Prostate gland (tissue), 2 donors: Measurements from ENCODE around the gene SAFB. TPM values are rescaled to one million over a fixed set of nuclear protein-coding genes. Genes with fewer than 3 reads are reported as not detected.

Experiments used
- DNase-seq: peaks from one replicate; pipeline ENCODE4 v3.0.0-alpha.2; 2019; ENCODE audit warnings: low spot score
- H3K27ac ChIP-seq, 2 donors: fragments of 200-600 bp; sonication (generic); 2 replicates each; pipeline ENCODE4 v1.5.1; 2017 to 2019
- H3K27me3 ChIP-seq: fragments of 200-600 bp; sonication (generic); replicated peaks from 2 replicates; pipeline ENCODE4 v1.5.1; 2019; ENCODE audit not compliant: insufficient read depth
- H3K36me3 ChIP-seq, 2 donors: fragments of 200-600 bp; sonication (generic); 1 replicate in 1 of 2; 2 replicates in 1 of 2; pipeline versions ENCODE4 v1.5.1 to v1.8.1; 2017 to 2019
- H3K4me1 ChIP-seq: fragments of 200-600 bp; sonication (generic); replicated peaks from 2 replicates; pipeline ENCODE4 v1.5.1; 2019
- H3K4me3 ChIP-seq, 2 donors: fragments of 200-600 bp; sonication (generic); 2 replicates each; pipeline ENCODE4 v1.5.1; 2017 to 2019
- H3K9me3 ChIP-seq: fragments of 200-600 bp; sonication (generic); 2 replicates; pipeline ENCODE4 v1.5.1; 2017
- CTCF ChIP-seq, 4 experiments: fragments of 200-600 bp in 2 of 4; fragments of 450-650 bp in 2 of 4; sonication (generic) in 2 of 4; IDR thresholded peaks; 1 replicate in 3 of 4; 2 replicates in 1 of 4; pipeline ENCODE4 v1.5.1; 2016 to 2019; ENCODE audit warnings: antibody characterized with exemption in 4 of 4, mild to moderate bottlenecking in 2 of 4, moderate library complexity in 2 of 4
- POLR2A ChIP-seq: fragments of 450-650 bp; IDR thresholded peaks from one replicate; pipeline ENCODE4 v1.6.1; 2016; ENCODE audit warnings: antibody characterized with exemption, mild to moderate bottlenecking
- POLR2AphosphoS5 ChIP-seq: sonication (generic); formaldehyde crosslinking; IDR thresholded peaks from one replicate; pipeline ENCODE4 v1.6.1; 2017; ENCODE audit warnings: antibody characterized with exemption
- WGBS: methylation state at CpG from one replicate; pipeline ENCODE4 v1.1.5; 2018; 5-methylcytosine and 5-hydroxymethylcytosine counted together
- intact Hi-C: fragments of 100-400 bp; cut with DNase I; formaldehyde crosslinking; loops from one replicate; pipeline ENCODE4 v1.14.2; 2022
- total RNA-seq, 2 donors: library from RNA; depleted of rRNA; stranded (reverse); fragments of >200 nt; gene quantifications; one replicate each; pipeline ENCODE4 v1.1.0, GENCODE V29; 2016

The SAFB gene
- total RNA-seq, 2 donors from 2014 or later, result 63.6 to 182 TPM

DNA sequence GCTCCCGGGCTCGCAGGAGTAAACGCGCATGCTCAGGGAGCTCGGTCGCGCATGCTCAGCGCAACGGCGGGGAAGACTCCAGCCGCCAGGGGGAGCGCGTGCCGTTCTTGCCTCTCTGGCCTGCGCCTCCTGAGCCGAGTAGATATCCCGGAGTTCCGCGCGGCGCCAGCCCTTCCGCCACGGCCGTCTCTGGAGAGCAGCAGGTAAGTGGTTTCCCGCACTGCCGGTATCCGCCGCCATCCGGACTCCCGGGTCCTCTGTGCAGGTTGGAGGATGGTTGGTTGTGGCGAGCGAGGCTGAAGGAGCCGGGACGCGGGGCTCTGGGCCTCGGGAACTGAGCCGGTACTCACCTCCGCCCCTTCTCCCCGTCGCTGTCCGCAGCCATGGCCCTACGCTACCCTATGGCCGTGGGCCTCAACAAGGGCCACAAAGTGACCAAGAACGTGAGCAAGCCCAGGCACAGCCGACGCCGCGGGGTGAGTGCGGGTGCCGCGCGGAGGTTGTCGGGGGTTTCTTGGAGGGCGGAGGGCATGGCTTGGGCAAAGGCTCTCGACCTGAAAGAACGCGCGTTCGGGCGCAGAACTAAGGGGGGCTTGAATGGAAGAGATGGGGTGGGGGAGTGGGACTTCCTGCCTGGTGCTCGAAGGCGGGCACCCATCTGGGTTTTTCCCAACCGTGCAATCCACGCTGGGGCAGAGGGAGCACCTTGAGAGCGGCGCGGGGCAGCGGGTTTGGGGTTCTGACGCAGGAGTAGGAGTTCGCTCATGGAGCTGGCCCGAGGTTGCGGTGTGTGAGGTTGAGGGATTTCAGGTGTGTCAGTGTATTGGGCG lies 67.5 kb downstream of the SAFB start, which contains the start of gene RPL36:
Gene RPL36 (plus strand): TSS at position 171 of the 830 bp plus-strand sequence. CDS start 213 bp downstream, at position 384.
- intact Hi-C loops, result loop anchor here (1.0 to 2.0 kb wide), 2 partner anchors 30 to 68 kb away; partner anchors contain the start of genes CATSPERD, LONP1, SAFB and SAFB2
- peaks cover 0 to 25% of the 10 kb centered on the region in 2 donors for H3K36me3 ChIP-seq
- peak within 1 kb of the TSS; percentile 86 to 89 for H3K27ac ChIP-seq
- no peaks in the 10 kb centered on the region for H3K9me3 ChIP-seq
- H3K4me1 ChIP-seq, result peaks cover 13% of the 10 kb centered on the region
- peak; percentile 97 for DNase-seq
- H3K4me3 ChIP-seq, result peak within 1 kb of the TSS; percentile 54 to 73
- WGBS, result under 1% methylated on average over 68 of the region's 73 CpGs
- H3K27me3 ChIP-seq, result no peaks in the 10 kb centered on the region
- TF ChIP-seq POLR2AphosphoS5, result peak; percentile 97
- peak; percentile 85 for TF ChIP-seq POLR2A
- TF ChIP-seq CTCF (IDR thresholded peaks at IDR 0.05), result peak; percentile 91 to 100 (median 99)

DNA sequence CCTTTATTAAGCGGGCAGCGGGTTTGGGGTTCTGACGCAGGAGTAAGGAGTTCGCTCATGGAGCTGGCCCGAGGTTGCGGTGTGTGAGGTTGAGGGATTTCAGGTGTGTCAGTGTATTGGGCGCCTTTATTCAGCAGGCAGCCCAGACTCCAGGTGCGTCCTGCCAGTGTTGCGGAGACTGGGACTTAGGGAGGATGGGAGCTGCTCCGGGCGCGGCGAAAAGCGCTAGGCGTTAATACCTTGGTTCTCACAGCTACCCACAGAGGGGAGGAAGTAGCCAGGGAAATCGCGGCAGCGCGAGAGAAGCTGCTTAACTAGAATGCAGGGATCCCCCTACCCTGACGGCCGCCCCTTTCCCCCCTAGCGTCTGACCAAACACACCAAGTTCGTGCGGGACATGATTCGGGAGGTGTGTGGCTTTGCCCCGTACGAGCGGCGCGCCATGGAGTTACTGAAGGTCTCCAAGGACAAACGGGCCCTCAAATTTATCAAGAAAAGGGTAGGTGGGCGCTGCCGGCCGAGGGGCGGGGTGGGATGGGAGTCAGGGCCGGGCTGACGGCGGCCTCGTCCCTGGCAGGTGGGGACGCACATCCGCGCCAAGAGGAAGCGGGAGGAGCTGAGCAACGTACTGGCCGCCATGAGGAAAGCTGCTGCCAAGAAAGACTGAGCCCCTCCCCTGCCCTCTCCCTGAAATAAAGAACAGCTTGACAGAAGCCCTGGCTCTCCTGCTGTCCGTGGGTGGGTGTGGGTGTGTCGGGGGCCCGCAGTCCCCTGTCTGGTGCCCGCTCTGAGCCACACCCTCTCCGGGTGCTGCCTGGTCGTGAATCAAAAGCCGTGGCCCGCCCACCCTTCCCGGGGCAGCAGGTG lies 68.3 kb downstream of the SAFB start:
- 2% methylated on average over 53 of the region's 54 CpGs for WGBS
- peak; percentile 62 for DNase-seq
- intact Hi-C loops, result loop anchor here (1.0 to 2.0 kb wide), 2 partner anchors 29 to 68 kb away; partner anchors contain the start of genes CATSPERD, LONP1, SAFB and SAFB2
- Histone ChIP-seq H3K4me1 (peaks cover 13% of the 10 kb centered on the region), H3K9me3 (no peaks in the 10 kb centered on the region), H3K27ac (peak overlapping the region; percentile 86 to 89), H3K4me3 (peak overlapping the region; percentile 54 to 73), H3K36me3 (peaks cover 5 to 30% of the 10 kb centered on the region in 2 donors), H3K27me3 (no peaks in the 10 kb centered on the region)
- TF ChIP-seq POLR2AphosphoS5 (peak; percentile 75), CTCF (IDR thresholded peaks at IDR 0.05) (no peak), POLR2A (no peak)

DNA sequence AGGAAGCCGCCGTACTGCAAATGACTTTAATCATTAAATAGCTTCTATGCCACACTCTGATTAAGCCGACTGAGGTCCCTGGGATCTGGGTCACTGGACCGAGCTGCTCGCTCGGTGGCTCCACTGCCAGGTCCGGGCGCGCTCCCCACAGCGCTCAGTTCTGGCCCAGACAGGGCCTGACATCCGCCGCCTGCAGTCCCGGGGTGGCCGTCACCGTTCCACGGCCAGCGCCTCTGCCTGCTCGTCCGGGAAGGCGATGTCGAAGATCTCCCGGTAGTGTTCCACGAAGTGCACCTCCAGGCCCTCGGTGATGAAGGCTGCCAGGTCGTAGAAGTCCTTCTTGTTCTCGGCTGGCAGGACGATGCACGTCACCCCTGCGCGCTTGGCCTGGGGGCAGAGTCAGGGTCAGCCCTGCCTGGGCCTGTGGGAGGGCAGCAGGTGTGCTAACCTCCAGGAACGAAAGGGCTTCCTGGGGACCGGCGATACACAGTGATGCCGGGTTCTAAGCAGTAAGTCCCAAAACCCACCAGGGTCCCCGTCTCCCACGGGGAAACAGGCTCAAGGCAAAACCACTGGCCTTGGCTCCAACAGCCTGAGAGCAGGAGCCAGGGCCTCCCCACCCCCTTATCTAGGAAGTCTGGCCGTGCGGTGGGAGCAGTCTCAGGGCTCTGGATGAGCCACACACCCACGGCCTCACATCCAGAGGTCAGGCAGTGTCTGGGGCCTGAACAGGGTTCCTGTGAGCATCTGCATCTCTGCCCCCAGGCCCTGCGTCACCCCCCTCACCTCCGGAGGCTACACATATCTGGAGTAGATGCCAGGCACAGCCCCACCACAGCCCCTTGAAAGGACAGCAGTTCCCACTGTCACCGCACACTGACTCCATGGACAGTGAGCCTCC lies 69.2 kb downstream of the SAFB start:
- Histone ChIP-seq H3K4me1 (peaks cover 13% of the 10 kb centered on the region), H3K27ac (peak overlapping the region; percentile 86 to 89), H3K36me3 (peaks cover 7 to 30% of the 10 kb centered on the region in 2 donors), H3K4me3 (peak overlapping the region; percentile 54 to 73), H3K27me3 (no peaks in the 10 kb centered on the region), H3K9me3 (no peaks in the 10 kb centered on the region)
- TF ChIP-seq POLR2A (no peak), POLR2AphosphoS5 (no peak), CTCF (IDR thresholded peaks at IDR 0.05) (no peak)
- DNase-seq, result no peak
- intact Hi-C loops, result loop anchor here (2.0 kb wide), 1 partner anchor 69 kb away; the partner anchor contains the start of genes SAFB and SAFB2
- WGBS, result 50% methylated on average over 38 of the region's 42 CpGs

- no peaks in the 10 kb centered on the region for H3K27me3 ChIP-seq
- peaks cover 7 to 30% of the 10 kb centered on the region in 2 donors for H3K36me3 ChIP-seq
- H3K4me3 ChIP-seq, result no peak overlapping the region
- no peaks in the 10 kb centered on the region for H3K9me3 ChIP-seq
- intact Hi-C loops, result no loop called here
- no peak for TF ChIP-seq POLR2A
- TF ChIP-seq POLR2AphosphoS5, result no peak
- no peak for TF ChIP-seq CTCF (IDR thresholded peaks at IDR 0.05)
- 69% methylated on average over 7 of the region's 7 CpGs for WGBS
- H3K4me1 ChIP-seq, result peaks cover 13% of the 10 kb centered on the region
- H3K27ac ChIP-seq, result no peak overlapping the region
- no peak for DNase-seq
Observed at GRCh38 chr19:5692723-5693194, 69.9 kb downstream of the SAFB start.
